NCI-H146 (cell line): Measurements from ENCODE around the gene MVK.
A peak's percentile ranks its signal among the peaks of the same experiment; 100 is the strongest.

ENCODE experiments used
- DNase-seq: peaks from one replicate; lab custom pipeline; 2025; lab: John Stamatoyannopoulos, UW

MVK gene

DNA sequence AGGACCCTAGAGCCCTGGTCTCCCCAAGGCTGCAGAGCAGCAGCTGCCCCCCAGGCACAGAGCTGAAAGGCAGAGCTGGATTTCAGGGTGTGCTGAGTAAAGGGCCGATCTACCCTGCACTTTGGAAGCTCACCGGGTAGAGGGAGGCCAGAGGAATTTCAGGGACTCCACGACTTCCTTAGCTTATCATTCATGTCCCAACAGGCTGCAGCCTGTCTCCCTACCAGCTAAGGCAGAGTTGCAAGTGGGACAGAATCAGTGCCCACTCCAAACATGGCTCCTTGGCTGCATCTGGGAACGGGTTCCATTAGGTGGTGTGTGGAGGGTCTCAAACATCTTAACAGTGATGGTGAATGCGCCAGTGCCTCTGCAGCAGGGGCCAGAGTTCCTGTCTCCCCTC, 27.8 kb upstream of the MVK start:
- no peak for DNase-seq

DNA sequence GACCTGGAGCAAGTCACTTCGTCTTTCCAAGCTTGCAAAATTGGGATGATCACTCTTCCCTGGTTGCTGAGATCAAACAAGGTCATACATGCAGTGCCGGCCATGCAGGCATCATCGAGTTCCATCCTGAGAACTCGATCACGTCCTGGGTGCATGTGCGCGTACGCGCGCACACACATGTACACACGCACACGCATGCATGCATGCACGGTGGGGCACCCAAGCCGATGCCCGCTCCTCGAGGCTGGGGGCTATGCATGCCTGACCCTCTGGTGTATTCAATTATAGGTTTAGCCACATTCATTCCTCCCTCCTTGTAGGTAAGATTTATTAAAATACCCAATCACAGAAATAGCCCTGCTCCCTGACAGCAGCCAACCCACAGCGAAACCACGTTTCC, 26.3 kb upstream of the MVK start:
- no peak for DNase-seq

DNA sequence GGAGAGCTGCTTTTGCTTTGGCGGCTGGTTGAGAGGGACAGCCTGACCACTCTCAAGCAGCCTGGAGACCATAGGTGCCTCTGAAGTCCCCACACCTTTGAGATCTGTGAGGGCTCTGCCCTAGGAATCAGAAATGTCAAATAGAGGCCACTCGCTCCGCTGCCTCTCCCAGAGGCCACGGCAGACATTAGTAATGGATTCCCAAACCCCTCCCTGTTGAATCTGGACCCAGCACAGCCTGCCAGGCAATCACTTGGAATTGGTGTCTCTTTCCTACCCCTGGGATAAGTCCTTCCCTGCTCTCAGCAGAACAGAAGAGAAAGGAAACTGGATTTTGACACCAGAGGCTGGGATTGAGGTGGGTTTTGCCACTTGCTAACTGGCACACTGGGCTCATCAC, 25.3 kb upstream of the MVK start:
- DNase-seq: no peak

DNA sequence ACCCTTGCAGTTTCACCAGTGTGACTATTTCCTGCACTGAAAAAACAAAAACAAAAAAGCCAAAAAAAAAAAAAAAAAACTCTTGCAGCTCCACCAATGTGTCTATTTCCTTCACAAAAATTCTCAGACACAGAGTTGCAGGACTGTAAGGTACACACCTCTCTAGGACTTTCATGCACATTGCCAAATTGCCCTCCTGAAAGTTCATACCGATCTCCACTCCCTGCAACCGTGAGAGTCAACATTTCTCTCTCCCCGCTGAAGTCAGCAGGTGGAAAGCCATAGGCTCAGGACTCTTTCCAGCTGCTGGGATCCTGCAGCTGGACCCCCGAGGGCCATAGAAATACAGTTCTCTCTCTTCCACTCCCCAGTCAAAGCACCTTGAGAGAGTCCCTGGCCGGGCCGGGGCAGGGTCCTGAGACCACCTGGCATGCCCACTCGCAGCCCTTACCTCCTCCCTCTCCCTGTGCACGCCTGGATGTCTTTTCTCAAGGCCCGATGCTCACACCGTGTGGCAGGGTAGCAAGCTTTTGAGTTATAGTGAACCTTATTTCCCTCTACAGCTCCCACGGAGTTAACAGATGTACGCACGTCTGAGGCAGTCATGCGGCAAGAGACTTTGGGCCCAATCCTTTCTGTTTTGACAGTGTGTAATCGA, 23.9 kb upstream of the MVK start:
- peak; percentile 29 for DNase-seq

DNA sequence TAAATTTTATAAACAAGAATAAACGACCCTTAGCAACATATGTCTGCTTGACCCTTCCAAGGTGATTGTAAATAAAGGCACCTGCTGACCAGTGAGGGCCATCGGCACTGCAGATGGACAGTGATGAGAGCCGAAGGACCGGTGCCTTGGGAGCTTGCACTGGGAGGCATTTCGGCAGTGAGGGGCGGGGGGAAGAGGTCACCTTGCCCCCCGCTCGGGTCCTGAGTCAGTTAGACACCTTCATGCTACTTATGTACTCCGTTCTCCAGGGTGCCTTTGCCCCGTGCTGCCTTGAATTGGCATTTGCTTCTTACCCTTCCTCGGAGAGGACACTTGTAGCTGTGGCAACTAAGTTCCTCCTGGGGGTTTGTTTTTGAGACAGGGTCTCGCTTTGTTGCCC, 23.3 kb upstream of the MVK start:
- DNase-seq: peak; percentile 25

DNA sequence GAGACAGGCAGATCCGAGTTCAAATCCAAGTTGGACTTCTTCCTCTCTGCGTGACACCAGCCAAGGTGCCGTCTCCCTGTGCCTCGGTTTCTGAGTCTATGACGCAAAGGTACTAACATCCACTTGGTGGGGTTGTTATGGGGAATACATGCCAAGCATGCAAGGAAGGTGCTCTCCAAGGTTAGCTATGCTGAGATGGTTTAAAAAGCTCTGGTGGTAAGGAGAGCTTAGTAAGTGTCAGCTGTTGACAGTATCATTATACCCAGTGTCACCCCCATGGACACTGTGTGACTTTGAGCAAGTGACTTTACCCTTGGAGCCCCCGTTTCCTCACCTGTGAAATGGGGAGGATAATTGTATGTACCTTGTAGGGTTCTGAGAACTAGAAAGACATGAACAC, 22.5 kb upstream of the MVK start:
- DNase-seq: no peak

DNA sequence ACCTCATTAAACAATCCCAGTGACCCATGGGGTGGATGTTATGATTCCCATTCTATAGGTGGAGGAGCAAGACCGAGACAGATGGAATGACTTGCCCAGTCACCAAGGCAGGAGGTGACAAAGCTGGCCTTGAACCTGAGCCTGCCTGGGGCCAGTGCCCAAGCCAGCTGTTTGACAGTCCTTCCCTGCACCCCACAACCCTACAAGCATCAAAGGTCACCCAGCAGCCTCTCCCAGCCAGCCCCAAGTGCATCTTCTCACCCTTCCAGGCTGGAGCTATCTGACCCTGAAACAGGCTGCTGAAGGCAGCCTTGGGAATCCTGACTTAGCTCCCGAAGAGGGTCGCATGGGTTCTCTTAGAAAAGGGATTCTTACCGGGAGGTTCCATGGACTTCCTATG, 20.6 kb upstream of the MVK start:
- no peak for DNase-seq

DNA sequence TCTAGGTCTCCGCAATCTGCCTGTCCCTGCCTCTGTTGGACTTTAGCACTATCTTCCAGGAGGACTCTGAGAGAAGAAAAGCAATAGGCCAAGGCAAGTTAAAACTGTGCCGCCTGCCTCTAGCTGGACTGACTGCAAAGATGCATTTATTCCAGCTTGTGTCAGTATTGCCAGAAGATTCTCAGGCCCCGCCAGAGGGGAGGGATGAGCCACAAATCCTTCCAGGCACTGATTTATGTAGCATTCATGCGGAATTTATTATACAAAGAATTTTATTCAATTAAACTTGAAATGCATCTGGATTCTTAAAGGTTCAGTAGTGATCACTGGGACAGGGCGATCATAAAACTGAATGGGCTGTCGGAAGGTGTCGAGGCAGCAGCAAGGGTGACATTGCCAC, 20.1 kb upstream of the MVK start:
- no peak for DNase-seq

DNA sequence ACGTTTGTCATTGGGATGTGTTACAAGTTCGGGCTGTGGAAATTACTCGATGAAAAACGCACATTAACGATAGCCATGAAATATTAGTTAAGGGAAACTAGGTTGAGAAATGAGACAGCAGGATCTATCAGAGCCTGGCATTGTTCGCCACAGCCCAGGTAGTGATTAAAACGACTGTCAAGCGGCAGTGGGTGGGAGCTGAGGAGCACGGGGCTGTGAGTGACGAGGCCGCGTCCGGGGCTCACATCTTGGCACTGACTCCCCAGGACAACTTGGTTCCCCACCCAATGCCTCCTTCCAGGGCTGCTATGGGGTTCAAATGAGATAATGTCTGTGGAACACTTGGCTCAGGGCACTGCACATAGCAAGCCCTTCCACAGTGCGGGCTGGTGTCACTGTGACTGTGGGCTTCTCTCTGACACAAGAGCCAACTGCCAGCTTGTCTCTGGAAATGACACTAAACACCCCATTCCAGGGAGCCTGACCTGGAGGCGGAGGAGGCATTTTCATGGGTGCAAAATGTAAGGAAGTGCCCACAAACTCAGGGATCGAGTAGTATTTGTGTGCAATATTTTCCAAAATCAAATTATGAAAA, 19.6 kb upstream of the MVK start:
- DNase-seq: peak; percentile 5

DNA sequence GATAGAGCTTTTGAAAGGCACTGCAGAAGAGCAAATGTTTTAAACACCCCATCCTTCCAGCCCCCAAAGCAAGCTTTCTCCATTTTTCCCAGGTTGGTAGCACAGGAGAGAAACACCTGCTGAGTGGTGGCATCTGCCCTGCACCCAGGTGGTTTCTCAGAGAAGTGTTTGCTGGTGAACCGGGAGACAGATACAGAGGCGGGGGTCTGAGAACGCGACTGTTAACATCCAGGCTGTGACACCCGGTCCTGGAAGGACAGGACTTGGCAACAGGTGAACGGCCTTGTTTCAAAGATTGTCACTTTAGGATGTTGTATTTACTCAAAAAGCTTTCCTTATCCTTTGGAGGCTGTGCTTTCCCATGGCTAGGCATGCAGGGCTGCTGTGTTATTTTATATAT, 18.8 kb upstream of the MVK start:
- DNase-seq: peak; percentile 46

DNA sequence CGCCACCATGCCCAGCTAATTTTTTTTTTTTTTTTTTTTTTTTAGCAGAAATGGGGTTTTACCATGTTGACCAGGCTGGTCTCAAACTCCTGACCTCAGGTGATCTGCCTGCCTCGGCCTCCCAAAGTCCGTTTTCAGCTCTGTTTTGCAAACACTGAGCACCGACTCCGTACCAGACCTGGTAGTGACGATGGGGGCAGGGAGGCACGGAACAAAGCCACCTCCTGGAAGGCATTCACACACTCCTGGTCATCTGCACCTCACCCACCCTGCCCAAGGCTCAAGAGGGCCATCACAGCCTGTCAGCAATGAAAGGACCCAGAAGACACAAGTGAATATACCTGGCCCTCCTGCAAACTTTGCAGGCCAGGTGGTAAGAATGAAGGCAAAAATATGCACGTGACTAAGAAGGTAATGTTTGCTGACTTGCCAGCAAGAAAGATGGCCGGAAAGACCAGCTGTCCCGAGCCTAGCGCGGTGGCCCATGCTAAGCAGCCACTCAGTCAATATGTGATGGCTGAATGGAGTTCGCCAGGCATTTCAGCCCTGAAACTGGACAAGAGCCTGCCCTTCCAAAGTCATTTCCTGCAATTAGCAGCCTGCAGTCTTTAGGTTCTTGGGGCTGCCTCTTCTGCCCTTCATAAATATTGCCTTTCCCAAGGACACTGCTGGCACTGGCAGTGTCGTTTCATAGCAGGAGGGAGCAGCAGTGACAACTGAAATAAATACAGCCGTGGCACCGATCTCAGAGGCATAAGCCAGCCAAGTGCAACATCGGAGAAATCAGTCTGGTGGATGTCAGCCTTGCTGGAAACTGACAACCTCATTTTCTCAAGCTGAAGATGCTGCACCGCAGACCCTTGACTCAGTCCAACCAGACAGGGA, 17.9 kb upstream of the MVK start:
- DNase-seq: peak; percentile 18

DNA sequence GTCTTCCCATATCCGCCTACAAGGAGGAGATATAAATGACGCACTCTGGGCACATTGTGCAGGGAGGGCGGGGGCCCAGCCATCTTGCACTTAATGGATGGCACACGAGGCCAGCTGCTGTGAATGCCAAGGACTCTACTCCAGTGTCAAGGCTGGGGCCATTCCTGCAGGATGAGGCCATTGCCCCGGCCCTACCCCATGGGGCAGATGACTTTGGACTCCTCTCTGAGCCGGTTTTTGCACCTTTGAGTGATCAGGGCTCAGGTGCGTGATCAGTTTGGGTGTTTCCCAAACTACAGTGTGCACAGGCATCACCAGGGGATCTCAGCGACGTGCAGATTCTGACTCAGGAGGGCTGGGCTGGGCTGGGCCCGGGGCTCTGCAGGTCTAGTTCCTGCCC, 16.4 kb upstream of the MVK start:
- DNase-seq: no peak

DNA sequence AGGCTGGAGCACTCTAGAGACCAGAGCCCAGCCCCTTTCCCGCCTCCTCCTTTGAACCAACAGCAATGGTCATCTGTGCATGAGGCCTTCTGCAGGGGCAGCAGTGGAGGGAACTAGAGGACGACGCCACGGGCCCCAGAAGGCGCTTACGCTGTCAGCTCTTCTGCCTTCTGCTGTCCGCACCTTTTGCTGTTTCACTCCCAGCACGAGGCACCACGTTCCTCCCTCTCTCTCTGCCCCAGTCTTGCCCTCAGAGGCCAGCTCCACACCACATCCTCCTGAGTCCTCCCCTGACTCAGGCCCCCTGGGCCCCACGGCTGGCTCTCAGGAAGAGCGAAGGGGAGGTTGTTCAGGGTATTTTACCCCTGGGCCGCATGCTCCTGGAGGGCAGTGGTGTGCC, 15.8 kb upstream of the MVK start:
- DNase-seq: no peak

DNA sequence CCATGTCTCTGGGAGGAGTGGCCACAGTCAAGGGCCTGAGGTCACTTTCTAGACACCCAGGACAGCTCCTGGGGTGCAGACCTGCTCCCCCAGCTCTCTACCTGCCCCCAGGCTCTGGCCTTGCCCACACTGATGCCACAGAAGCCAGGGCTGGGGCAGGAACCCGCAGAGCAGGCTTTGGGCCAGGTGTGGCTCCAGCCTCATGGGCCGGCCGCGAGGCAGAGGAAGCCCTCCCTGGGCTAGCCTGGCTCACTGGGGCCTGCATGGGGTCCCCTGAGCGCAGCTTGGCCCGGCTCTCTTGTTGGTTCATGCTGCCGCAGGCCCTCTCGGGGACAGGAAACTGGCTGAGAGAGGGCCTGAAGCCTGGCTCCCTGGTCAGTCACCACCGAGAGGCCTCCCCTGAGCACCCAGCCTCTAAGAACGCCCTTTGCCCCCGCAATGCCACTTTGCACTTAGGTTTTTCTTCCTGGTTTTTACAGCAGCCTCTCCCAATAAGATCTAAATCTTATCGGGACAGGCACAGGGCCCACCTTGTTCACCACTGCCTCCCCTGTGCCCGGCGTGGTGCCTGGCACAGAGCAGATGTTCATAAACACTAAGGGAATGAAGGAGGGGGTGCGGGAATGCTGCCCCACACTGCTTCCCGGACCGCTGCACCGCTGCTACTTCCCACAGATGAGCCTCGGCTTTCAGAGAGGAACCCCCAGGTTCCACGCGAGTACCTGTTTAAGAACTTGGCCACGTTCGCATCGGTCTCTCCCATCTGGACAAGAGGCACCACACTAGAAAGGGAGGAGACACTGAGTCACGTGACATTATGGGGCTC, 15.0 kb upstream of the MVK start:
- DNase-seq: no peak

DNA sequence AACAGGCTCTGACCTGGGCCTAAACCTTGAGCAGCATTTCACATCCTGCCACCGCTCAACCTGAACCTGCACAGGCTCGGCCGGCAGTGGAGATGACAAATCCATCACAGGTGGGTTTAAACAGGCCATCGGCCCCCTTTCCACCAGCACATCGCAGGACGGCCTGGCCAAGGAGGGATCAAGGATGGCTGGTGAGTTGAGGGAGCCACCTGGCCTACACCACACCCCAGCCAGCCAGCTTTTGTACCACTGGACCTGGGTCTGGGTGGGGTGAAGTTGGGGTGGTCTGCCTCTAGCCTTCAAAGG, 14.4 kb upstream of the MVK start:
- no peak for DNase-seq

DNA sequence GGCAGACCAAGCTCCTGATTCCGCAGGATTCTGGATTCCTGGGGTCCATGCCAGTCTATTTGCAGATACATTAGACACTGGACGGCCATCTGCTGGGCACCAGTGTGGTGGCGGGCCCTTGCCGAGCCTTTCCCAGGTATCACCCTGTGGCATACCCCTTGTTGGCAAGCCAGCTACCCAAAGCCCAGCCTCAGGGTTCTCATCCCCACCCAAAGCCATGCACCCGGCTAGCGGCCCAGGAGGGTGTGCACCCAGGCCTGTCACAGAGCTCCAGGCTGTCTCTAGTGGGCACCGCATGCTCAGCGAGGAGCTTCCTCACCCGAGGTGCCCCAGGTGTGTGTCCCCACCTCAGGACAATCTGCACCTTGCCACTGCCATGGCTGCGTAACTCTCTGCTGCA, 14.0 kb upstream of the MVK start:
- DNase-seq: no peak

DNA sequence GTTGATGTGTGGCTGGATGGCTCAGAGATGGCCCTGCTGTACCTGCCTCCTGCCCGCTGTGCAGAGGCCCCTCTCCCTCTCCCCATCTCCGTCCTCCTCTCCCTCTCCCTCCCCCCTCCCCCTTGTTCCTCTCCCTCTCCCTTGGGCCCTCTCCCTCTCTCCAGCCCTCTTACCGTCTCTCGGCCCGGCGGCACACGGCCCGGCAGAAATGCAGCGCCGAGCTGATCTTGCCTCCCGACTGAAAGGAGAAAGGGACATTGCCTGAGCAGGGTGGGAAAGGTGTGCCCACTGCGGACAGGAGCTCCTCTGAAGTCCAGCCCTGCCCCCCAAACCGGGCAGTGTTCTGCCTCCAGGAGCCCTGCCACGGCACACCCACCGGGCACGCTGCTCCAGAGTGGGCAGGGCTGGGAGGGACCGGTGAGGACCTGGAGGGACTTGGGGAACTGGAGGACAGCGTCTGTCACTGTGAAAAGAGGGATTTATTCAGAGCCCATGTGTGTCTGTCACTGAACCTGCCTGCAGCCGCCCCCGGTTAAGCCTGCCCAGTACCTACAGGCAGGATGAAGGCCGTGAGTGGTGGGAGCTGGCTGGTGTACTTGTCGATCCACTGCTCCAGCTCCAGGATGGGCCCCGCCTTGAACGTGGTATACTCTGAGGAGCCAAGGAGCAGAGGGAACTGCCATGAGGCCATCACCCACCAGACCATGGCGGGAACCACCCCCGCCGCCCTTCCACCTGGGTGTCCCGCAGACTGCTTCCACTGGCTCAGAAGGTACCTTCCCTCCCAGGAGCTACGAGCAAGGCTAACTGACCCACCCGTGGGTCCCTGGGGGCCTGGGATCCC, 12.5 kb upstream of the MVK start:
- no peak for DNase-seq

DNA sequence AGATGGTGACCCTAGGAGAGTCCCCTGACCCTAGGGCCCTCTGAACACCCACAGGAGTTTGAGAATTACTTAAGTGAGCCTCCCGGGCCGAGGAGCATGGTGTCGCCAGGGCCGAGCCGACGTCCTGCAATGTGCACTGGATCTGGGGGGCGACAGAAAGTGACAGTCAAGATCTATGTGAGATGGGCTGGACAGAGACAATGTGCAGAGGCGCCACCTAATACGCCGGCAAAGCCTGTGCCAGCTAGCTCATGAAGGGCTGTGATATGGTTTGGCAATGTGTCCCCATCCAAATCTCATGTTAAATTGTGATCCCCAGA, 11.9 kb upstream of the MVK start:
- no peak for DNase-seq

DNA sequence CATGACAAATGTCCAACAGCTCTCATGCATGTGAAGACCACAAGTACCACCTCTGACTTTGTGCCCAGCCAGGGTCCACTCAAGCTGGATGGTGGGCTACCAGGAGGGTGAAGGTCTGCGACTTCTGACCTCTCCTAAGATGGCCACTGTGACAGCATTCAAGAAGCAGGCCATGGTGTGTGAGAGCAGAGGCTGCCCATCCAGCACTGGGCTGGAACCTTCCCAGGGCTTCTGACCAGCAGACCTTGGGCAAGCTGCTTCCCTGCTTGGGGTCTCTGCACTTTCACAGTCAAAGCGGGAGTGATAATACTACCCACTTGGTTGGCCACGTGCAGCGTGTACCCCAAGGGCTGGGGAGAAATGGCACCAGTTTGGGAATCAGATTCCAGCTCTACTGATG, 10.7 kb upstream of the MVK start:
- no peak for DNase-seq

DNA sequence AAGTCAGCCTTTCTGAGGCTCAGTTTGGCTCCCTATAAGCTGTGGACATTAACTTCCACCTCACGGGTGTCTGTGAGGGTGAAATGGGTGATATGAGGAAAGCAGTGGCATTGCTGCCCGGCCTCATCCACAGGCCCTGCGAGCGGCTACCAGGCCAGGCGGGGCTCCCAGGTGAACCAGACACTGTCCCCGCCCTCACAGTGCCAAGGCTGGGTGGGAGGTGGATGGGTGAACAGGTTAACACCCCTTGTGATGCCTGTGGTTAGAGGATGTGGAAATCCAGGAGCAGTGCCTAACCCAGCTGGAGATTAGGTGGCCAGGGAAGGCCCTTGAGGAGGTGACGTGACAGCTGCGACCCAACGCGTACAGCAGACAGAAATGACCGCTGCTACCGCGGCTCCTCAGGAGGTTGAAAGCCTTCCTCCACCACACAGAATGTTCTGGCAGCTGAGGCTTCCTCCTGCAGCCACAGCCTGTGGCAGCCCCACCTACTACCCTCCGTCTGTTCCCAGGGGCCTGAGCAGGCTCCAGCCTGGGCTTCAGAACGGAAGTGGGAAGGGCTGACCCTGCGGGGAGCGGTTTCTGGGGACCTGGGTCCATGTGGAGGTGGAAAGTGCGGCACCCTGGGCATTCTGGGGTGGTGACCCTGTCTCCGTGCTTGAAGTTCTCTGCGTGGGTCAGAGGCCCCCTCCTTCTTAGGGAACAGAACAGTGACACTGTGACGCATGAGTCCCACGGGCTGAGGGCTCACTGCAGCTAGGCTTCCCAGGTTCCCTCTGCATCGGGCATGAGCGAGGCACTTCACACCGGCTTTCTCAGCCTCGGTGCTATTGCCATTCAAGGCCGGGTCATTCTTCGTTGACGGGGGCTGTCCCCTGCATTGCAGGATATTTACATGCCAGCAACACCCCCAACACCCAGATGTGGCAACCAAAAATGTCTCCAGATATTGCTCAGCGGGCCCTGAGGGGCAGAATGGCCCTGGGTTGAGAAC, 10.0 kb upstream of the MVK start:
- DNase-seq: no peak

DNA sequence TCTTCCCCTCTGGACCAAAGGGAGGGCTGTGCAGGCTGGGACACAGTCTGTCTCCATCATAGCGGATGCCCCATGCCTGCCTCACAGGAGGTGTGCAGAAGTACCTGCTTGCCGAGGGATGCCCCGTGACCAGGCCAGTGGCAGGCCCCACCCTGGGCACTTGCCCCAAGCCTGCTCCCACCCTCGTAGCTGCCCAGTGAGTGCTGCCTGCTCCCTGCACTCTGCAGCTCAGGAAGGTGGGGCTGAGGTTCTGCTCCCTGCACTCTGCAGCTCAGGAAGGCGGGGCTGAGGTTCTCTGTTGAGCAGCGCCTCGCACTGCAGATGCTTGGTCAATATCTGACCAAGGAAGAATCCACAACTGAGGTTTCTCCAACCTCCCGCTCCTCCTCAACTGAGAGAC, 7.2 kb upstream of the MVK start:
- no peak for DNase-seq
